HG03342 (cell line): Measurements from ENCODE around the gene PCDHGA12.
"Not testable (repeated sequence)": the region's sequence is repeated elsewhere in the genome, so short reads cannot be mapped to it uniquely, and the experiment has no call there.

Source experiments
- ATAC-seq: cut with Tn5 transposase; IDR thresholded peaks from one replicate; pipeline ENCODE4 v1.9.1; 2021; ENCODE audit warnings: mild to moderate bottlenecking, moderate library complexity; ENCODE audit not compliant: unreplicated experiment

The PCDHGA12 gene

GRCh38 chr5:141430332-141431113, at the start of gene PCDHGA12:
Gene PCDHGA12, plus strand, starts transcription at chr5:141430507. Its CDS starts 253 bp downstream, at chr5:141430760.
- ATAC-seq: peak; percentile 73

- ATAC-seq: no peak
Measured at GRCh38 chr5:141382469-141383294, 47.6 kb upstream of the PCDHGA12 start, which contains the start of gene PCDHGA7. Gene PCDHGA7, plus strand, starts transcription at chr5:141382742. Its CDS starts 158 bp downstream, at chr5:141382900.

- ATAC-seq: no peak
Measured at GRCh38 chr5:141383345-141383744, 47.0 kb upstream of the PCDHGA12 start.

- no peak for ATAC-seq
Measured at GRCh38 chr5:141384471-141385267, 45.6 kb upstream of the PCDHGA12 start.

- peak; percentile 74 for ATAC-seq
Measured at GRCh38 chr5:141387557-141388311, 42.6 kb upstream of the PCDHGA12 start, which contains the start of gene PCDHGB4. Gene PCDHGB4, plus strand, starts transcription at chr5:141387698. Its CDS starts 187 bp downstream, at chr5:141387885.

- ATAC-seq: no peak
Measured at GRCh38 chr5:141388661-141389060, 41.6 kb upstream of the PCDHGA12 start.

- no peak for ATAC-seq
Measured at GRCh38 chr5:141389153-141390042, 40.9 kb upstream of the PCDHGA12 start.

- no peak for ATAC-seq
Measured at GRCh38 chr5:141392429-141393198, 37.7 kb upstream of the PCDHGA12 start, which contains the start of gene PCDHGA8. Gene PCDHGA8, plus strand, starts transcription at chr5:141392633. Its CDS starts 181 bp downstream, at chr5:141392814.

- no peak for ATAC-seq
Measured at GRCh38 chr5:141393267-141393666, 37.0 kb upstream of the PCDHGA12 start.

- ATAC-seq: not testable (repeated sequence)
Measured at GRCh38 chr5:141394401-141395187, 35.7 kb upstream of the PCDHGA12 start.

GRCh38 chr5:141397756-141398551, 32.4 kb upstream of the PCDHGA12 start, which contains the start of gene PCDHGB5:
Gene PCDHGB5, plus strand, starts transcription at chr5:141397947. Its CDS starts 181 bp downstream, at chr5:141398128.
- ATAC-seq: peak; percentile 90

GRCh38 chr5:141398608-141399007, 31.7 kb upstream of the PCDHGA12 start:
- ATAC-seq: no peak

- ATAC-seq: no peak
Measured at GRCh38 chr5:141399555-141400258, 30.6 kb upstream of the PCDHGA12 start.

- no peak for ATAC-seq
Measured at GRCh38 chr5:141402553-141403243, 27.6 kb upstream of the PCDHGA12 start, which contains the start of gene PCDHGA9. Gene PCDHGA9, plus strand, starts transcription at chr5:141402778. Its CDS starts 175 bp downstream, at chr5:141402953.

- ATAC-seq: no peak
Measured at GRCh38 chr5:141403387-141403786, 26.9 kb upstream of the PCDHGA12 start.
